Activated naive CD4-positive, alpha-beta T cell treated with anti-CD3 and anti-CD28 coated beads, Interleukin-2, amount 50 U/mL, for 72 hours (primary cell): ENCODE results near the gene KANK4. TPM values are rescaled to one million over a fixed set of nuclear protein-coding genes. Genes with fewer than 3 reads are reported as not detected.

ENCODE experiments used
- ATAC-seq, 2 donors: fragments of 150-1000 bp; cut with Tn5 transposase; 2 replicates each; pipeline ENCODE4 v1.10.0; 2021; ENCODE audit warnings: mild to moderate bottlenecking in 2 of 2, moderate library complexity in 2 of 2
- DNase-seq, 2 donors: peaks; one replicate each; pipeline ENCODE4 v3.0.0; 2021 to 2022; ENCODE audit warnings: low spot score in 2 of 2
- H3K27ac Mint-ChIP-seq, 2 donors: one replicate each; pipeline ENCODE4 v1.8.0; 2022; ENCODE audit warnings: mild to moderate bottlenecking in 2 of 2, mixed read lengths in 2 of 2
- H3K36me3 Mint-ChIP-seq, 2 donors: one replicate each; pipeline ENCODE4 v1.8.0; 2022; ENCODE audit warnings: mixed read lengths in 2 of 2
- H3K9me3 Mint-ChIP-seq, 2 donors: one replicate each; pipeline ENCODE4 v1.8.0; 2022; ENCODE audit warnings: mixed read lengths in 2 of 2
- total RNA-seq, 2 donors: library from RNA; stranded (reverse); gene quantifications; one replicate each; pipeline ENCODE4 v1.2.3, GENCODE V29; 2022

KANK4 gene
- total RNA-seq, 2 donors from 2014 or later: not detected

DNA sequence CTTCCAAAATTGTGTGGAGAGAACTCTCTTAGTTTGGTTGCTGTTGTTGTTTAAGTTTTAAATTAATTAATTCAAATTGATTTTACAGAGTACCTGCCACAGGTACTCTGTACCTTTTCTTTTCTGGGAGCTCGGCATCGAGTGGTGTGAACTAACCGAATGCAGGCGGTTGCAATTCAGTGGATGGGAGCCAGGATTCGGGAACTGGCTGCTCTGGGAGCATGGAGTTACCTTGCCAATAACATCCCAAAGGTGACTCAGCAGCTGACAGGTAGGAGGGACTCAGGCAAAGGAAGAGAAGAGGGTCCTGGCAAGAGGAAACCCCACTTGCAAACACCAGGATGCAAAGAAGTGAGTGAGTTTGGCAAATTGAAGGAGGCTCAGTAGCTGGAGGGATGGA is 24.7 kb upstream of the KANK4 start:
- H3K27ac Mint-ChIP-seq: no peak overlapping the region
- H3K9me3 Mint-ChIP-seq: no peaks in the 10 kb centered on the region
- no peak for DNase-seq
- no peak for ATAC-seq
- no peaks in the 10 kb centered on the region for H3K36me3 Mint-ChIP-seq

DNA sequence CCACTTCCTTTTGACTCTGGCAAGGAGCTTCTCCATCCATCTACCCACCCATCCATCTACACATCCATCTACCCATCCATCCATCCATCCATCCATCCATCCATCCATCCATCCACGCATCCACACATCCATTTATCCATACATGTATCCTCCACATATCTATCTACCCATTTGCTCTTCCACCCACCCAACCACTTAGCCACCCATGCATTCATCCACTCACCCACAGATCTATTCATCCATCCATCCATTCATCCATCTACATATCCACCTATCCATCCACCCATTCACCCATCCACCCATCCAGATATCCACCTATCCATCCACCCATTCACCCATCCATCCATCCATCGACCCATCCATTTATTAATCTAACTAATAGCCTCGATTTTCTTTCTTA is 23.0 kb upstream of the KANK4 start:
- no peak for ATAC-seq
- no peak for DNase-seq
- Mint-ChIP-seq H3K36me3 (no peaks in the 10 kb centered on the region), H3K9me3 (no peaks in the 10 kb centered on the region), H3K27ac (peak overlapping the region in 1 of 2 donors; percentile 10)

GRCh38 chr1:62341615-62342014 is 22.4 kb upstream of the KANK4 start:
- no peak overlapping the region for H3K27ac Mint-ChIP-seq
- no peak for ATAC-seq

DNA sequence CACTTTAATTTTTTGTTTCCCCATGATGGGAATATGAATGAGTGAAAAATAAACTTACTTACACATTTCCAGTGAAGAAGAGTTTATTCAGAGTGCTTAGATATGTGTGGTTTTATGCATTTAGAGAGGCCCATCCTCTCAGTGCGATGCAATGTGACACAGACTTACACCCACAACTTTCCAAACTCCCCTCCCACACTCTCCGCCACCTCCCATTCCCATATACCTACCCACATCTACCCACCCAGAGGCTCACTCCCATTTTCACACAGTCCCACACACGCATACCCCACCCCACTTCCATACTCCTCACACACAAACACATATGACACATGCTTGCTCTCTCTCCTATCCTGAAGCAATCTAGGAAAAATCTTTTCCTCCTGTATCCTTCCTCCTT is 21.9 kb upstream of the KANK4 start:
- ATAC-seq (no peak), DNase-seq (no peak)
- no peak overlapping the region for H3K27ac Mint-ChIP-seq
- H3K36me3 Mint-ChIP-seq: no peaks in the 10 kb centered on the region
- no peaks in the 10 kb centered on the region for H3K9me3 Mint-ChIP-seq

More at GRCh38 chr1:62341615-62342014, 22.4 kb upstream of the KANK4 start:
- no peaks in the 10 kb centered on the region for H3K36me3 Mint-ChIP-seq
- H3K9me3 Mint-ChIP-seq: no peaks in the 10 kb centered on the region
- DNase-seq: no peak

- peaks cover 5 to 6% of the 10 kb centered on the region in 2 donors for H3K9me3 Mint-ChIP-seq
- DNase-seq (no peak), ATAC-seq (no peak)
- no peaks in the 10 kb centered on the region for H3K36me3 Mint-ChIP-seq
- H3K27ac Mint-ChIP-seq: peak overlapping the region in 1 of 2 donors; percentile 79
Measured at GRCh38 chr1:62337706-62338631, 18.7 kb upstream of the KANK4 start.

- ATAC-seq (no peak), DNase-seq (no peak)
- H3K36me3 Mint-ChIP-seq: no peaks in the 10 kb centered on the region
- H3K27ac Mint-ChIP-seq: no peak overlapping the region
- H3K9me3 Mint-ChIP-seq: peaks cover 7 to 9% of the 10 kb centered on the region in 2 donors
Measured at GRCh38 chr1:62336995-62337705, 17.9 kb upstream of the KANK4 start.

DNA sequence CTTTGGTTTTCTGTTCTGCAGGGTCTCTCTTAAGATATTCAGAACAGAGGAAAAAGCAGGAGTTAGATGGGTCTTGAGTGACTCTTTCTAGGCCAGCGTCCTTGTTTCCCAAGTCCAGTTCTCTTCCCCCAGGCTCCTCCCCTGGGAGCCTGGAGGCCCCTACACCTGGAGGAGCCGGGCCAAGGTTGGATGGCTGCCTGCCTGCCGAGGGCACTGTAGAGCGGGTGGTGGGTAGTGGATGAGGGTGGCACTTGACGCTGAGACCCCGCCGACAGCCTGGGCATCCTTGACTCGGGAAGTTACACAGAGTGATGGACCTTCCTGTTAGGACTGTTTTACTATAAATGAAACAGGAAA is 17.4 kb upstream of the KANK4 start:
- ATAC-seq (no peak), DNase-seq (no peak)
- Mint-ChIP-seq H3K9me3 (peaks cover 11 to 14% of the 10 kb centered on the region in 2 donors), H3K36me3 (no peaks in the 10 kb centered on the region), H3K27ac (no peak overlapping the region)

- DNase-seq: no peak
- H3K9me3 Mint-ChIP-seq: peaks cover 11 to 15% of the 10 kb centered on the region in 2 donors
- peak overlapping the region in 1 of 2 donors; percentile 39 for H3K27ac Mint-ChIP-seq
- no peak for ATAC-seq
- no peaks in the 10 kb centered on the region for H3K36me3 Mint-ChIP-seq
Measured at GRCh38 chr1:62335656-62336055, 16.4 kb upstream of the KANK4 start.

- DNase-seq (no peak), ATAC-seq (no peak)
- Mint-ChIP-seq H3K9me3 (peaks cover 11 to 15% of the 10 kb centered on the region in 2 donors), H3K36me3 (no peaks in the 10 kb centered on the region), H3K27ac (peak overlapping the region in 1 of 2 donors; percentile 2)
Measured at GRCh38 chr1:62334434-62334985, 15.3 kb upstream of the KANK4 start.

DNA sequence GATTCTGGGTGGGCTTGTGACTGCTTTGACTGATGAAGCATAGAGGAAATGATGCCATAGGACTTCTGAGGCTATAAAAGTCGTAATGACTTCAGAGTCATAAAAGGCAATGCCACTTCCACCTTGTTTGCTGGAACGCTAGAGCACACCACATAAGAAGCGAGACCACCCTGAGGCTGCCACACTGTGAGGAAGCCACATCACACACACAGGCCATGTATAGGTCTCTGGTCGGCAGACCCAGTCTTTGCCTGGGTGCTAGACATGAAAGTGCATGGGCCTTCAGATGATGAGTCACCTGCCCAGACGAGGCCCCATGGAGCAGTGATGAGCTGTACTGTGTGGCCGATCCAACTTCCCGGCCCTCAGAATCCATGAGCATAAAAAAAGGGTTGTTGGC is 14.2 kb upstream of the KANK4 start:
- DNase-seq: no peak
- ATAC-seq: peak; percentile 52 to 71
- H3K27ac Mint-ChIP-seq: no peak overlapping the region
- H3K36me3 Mint-ChIP-seq: no peaks in the 10 kb centered on the region
- peaks cover 11 to 15% of the 10 kb centered on the region in 2 donors for H3K9me3 Mint-ChIP-seq

- no peaks in the 10 kb centered on the region for H3K36me3 Mint-ChIP-seq
- no peak overlapping the region for H3K27ac Mint-ChIP-seq
- no peak for ATAC-seq
- peaks cover 5 to 10% of the 10 kb centered on the region in 2 donors for H3K9me3 Mint-ChIP-seq
- DNase-seq: no peak
Measured at GRCh38 chr1:62327360-62328055, 8.3 kb upstream of the KANK4 start.

DNA sequence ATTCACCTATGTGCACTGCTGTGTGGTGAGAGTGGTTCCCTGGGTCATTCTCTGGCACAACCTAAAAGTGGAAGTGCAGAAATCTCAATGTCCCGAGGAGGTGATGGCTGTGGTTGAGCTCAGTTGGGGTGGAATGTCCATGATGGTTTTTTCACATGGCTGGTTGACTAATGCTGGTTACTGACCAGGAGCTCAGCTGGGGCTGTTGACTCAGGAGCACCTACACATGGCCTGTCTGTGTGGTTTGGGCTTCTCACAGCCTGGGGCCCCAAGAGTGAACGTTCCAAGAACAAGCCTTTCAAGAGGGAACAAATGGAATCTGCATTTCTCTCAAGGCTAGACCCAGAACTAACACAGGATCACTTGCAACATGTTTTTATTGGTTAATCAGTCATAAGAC is 6.4 kb upstream of the KANK4 start:
- no peak for DNase-seq
- Mint-ChIP-seq H3K36me3 (no peaks in the 10 kb centered on the region), H3K27ac (no peak overlapping the region), H3K9me3 (no peaks in the 10 kb centered on the region)
- ATAC-seq: no peak

DNA sequence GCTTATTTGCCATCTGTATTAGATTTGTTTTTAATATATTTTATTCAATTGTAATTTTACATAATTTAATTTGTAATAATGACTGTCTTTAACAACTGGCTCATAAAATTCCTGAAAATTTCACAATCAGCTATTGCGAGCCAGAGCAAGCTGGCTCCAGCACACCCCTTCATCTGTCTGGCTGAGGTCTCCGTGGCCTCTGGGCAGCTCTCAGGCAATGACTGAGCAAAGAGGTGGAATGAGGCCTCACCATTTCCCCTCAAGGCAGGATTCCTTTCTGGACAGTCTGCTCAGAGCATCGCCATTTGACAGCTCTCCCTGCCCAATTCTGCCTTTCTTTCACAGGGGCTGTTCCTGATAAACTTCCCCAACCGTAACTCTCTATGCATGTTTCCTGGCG is 5.8 kb upstream of the KANK4 start:
- Mint-ChIP-seq H3K27ac (no peak overlapping the region), H3K9me3 (no peaks in the 10 kb centered on the region)
- ATAC-seq: no peak

GRCh38 chr1:62321446-62321845 is 2.2 kb upstream of the KANK4 start:
- ATAC-seq: peak in 1 of 2 donors; percentile 40
- no peak for DNase-seq
- Mint-ChIP-seq H3K36me3 (peaks cover 0 to 5% of the 10 kb centered on the region in 2 donors), H3K27ac (no peak overlapping the region), H3K9me3 (no peaks in the 10 kb centered on the region)

More for the DNA sequence above, 5.8 kb upstream of the KANK4 start:
- H3K36me3 Mint-ChIP-seq: peaks cover 0 to 1% of the 10 kb centered on the region in 2 donors
- no peak for DNase-seq

GRCh38 chr1:62318320-62318755 is 896 bp downstream of the KANK4 start:
- DNase-seq: no peak
- Mint-ChIP-seq H3K27ac (no peak overlapping the region), H3K9me3 (no peaks in the 10 kb centered on the region), H3K36me3 (peaks cover 0 to 5% of the 10 kb centered on the region in 2 donors)
- no peak for ATAC-seq

DNA sequence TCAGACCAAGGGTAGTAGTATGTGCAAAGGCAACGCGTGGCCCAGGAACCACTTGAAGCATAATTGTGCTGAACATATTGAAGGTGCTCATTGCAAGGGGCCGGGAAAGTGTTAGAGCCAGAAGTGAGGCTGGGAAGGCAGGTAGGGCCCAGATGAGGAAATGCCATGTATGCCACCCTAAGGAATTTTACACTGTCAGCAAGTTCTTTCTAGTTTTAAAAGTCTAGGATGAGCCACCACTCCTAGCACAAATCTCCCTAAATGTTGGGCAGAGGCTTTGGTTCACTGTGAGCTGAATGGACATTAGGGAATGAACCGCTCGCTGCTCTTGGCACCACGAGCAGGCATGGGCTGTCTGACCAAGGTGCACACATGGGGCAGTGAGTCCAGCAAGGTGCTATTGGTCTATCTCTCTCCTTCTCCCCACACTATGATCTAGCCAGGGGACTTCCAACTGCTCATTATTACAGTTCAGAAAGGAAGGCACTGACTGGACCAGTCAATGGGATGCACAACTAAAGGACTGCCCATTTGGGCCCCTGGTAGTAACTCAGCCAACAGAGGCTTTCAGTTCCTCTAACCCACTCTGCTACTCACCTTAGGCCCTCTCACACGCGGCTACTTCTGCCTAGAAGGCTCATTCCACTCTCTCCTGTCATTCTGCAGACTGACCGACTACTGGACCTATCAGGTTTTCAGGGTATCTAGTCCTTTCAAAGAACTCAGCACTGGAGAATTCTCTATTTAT is 2.0 kb downstream of the KANK4 start:
- no peak for DNase-seq
- no peak for ATAC-seq
- no peak overlapping the region for H3K27ac Mint-ChIP-seq
- peaks cover 0 to 5% of the 10 kb centered on the region in 2 donors for H3K36me3 Mint-ChIP-seq
- no peaks in the 10 kb centered on the region for H3K9me3 Mint-ChIP-seq
